ENCODE data around the gene ANKRD34A. TPM values are rescaled to one million over a fixed set of nuclear protein-coding genes. Genes with fewer than 3 reads are reported as not detected.

Gene ANKRD34A
- total RNA-seq (2022) (0.19 and 0.77 TPM in 2 replicates), Bru-seq, nascent RNA (percentile 34 among the genes with signal in this experiment), BruChase-seq, experiment 1, labeled RNA remaining after a 2-hour chase (percentile 11 among the genes with signal in this experiment), BruChase-seq, experiment 2, labeled RNA remaining after a 6-hour chase (percentile 26 among the genes with signal in this experiment)
- long read RNA-seq, partial matches to known transcripts, result 0 of 2 reads
- long read RNA-seq, other reads (novel, unspliced or antisense), result 2 of 2 reads

GRCh38 chr1:145964328-145965118 lies at the start of gene ANKRD34A, which contains the start of gene POLR3GL:
ANKRD34A (minus strand) TSS chr1:145964575; CDS start chr1:145961759, 2,816 bp downstream.
POLR3GL (plus strand) TSS chr1:145964690; CDS start chr1:145974866, 10,176 bp downstream.
- no peaks in the 10 kb centered on the region for H3K9me3 Mint-ChIP-seq (ENCODE audit: unreplicated experiment)

GRCh38 chr1:146013559-146013922 lies 49.2 kb upstream of the ANKRD34A start:
- Histone ChIP-seq H3K36me3 (ENCODE audit: control insufficient read depth, insufficient read depth, low read length) (no peaks in the 10 kb centered on the region), H3K4me1 (no peaks in the 10 kb centered on the region), H3K4me3 (ENCODE audit: low read depth, low read length) (no peak overlapping the region), H3K9me3 (no peaks in the 10 kb centered on the region), H3K27me3 (replicated peaks; ENCODE audit: control insufficient read depth, insufficient read depth, low read length) (no peaks in the 10 kb centered on the region)
- no peak overlapping the region for H3K27ac Mint-ChIP-seq (ENCODE audit: unreplicated experiment)
- DNase-seq, result no peak
- intact Hi-C loops (cut with micrococcal nuclease; ENCODE audit: unreplicated experiment), result loop anchor here (2.0 to 5.0 kb wide), 2 partner anchors 51 to 169 kb away; partner anchors contain the start of genes ANKRD34A, NUDT17 and POLR3GL
- no TSS peak for BruUV-seq (replicated peaks)
- no peaks in the 10 kb centered on the region for H3K36me3 Mint-ChIP-seq (ENCODE audit: insufficient read depth, unreplicated experiment)
- ChIA-PET POLR2A (no interaction called here), CTCF (interaction anchor here (0.6 kb wide), 1 partner anchor 12 kb away, joined by 3 read pairs; no protein-coding TSS in a partner anchor)
- TF ChIP-seq, protein P1, sequence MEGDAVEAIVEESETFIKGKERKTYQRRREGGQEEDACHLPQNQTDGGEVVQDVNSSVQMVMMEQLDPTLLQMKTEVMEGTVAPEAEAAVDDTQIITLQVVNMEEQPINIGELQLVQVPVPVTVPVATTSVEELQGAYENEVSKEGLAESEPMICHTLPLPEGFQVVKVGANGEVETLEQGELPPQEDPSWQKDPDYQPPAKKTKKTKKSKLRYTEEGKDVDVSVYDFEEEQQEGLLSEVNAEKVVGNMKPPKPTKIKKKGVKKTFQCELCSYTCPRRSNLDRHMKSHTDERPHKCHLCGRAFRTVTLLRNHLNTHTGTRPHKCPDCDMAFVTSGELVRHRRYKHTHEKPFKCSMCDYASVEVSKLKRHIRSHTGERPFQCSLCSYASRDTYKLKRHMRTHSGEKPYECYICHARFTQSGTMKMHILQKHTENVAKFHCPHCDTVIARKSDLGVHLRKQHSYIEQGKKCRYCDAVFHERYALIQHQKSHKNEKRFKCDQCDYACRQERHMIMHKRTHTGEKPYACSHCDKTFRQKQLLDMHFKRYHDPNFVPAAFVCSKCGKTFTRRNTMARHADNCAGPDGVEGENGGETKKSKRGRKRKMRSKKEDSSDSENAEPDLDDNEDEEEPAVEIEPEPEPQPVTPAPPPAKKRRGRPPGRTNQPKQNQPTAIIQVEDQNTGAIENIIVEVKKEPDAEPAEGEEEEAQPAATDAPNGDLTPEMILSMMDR (IDR thresholded peaks at IDR 0.05; ENCODE audit: insufficient read depth in 1 of 2, low read depth in 1 of 2, low read length in 1 of 2, severe bottlenecking in 1 of 2, unreplicated experiment in 1 of 2), result no peak
- H3K9me3 Mint-ChIP-seq (ENCODE audit: unreplicated experiment), result no peaks in the 10 kb centered on the region
- H3K4me1 Mint-ChIP-seq (ENCODE audit: low read depth, unreplicated experiment), result peaks cover 9% of the 10 kb centered on the region
- H3K27me3 Mint-ChIP-seq (ENCODE audit: insufficient read depth, unreplicated experiment), result peaks cover 7% of the 10 kb centered on the region
- H3K4me3 Mint-ChIP-seq (ENCODE audit: unreplicated experiment), result no peak overlapping the region

More at GRCh38 chr1:145964328-145965118, at the start of gene ANKRD34A, which contains the start of gene POLR3GL:
- TSS peak; percentile 90 for BruUV-seq (replicated peaks)
- Histone ChIP-seq H3K36me3 (ENCODE audit: control insufficient read depth, insufficient read depth, low read length) (no peaks in the 10 kb centered on the region), H3K9me3 (no peaks in the 10 kb centered on the region; the same call in 1 of the 2 replicates), H3K4me1 (peaks cover 16% of the 10 kb centered on the region), H3K4me3 (ENCODE audit: low read depth, low read length) (peak within 1 kb of the TSS; percentile 52), H3K27me3 (replicated peaks; ENCODE audit: control insufficient read depth, insufficient read depth, low read length) (no peaks in the 10 kb centered on the region; the same call in 1 of the 2 replicates)
- no peaks in the 10 kb centered on the region for H3K36me3 Mint-ChIP-seq (ENCODE audit: insufficient read depth, unreplicated experiment)
- intact Hi-C loops (cut with micrococcal nuclease; ENCODE audit: unreplicated experiment), result loop anchor here (1.0 to 5.0 kb wide), 5 partner anchors 32 to 73 kb away; partner anchors contain the start of genes PEX11B and TXNIP
- H3K4me3 Mint-ChIP-seq (ENCODE audit: unreplicated experiment), result peak within 1 kb of the TSS; percentile 87
- ChIA-PET POLR2A (interaction anchor here (0.6 to 1.9 kb wide), 10 partner anchors 13 to 106 kb away, joined by 3 to 25 read pairs (median 4); partner anchors contain the start of gene RBM8A), CTCF (interaction anchor here (0.6 to 2.4 kb wide), 9 partner anchors 10 to 119 kb away, joined by 3 to 18 read pairs (median 5); partner anchors contain the start of genes NUDT17 and RBM8A)
- TF ChIP-seq, protein P1 (IDR thresholded peaks at IDR 0.05; ENCODE audit: insufficient read depth in 1 of 2, low read depth in 1 of 2, low read length in 1 of 2, severe bottlenecking in 1 of 2, unreplicated experiment in 1 of 2), result no peak
- H3K4me1 Mint-ChIP-seq (ENCODE audit: low read depth, unreplicated experiment), result peaks cover 17% of the 10 kb centered on the region
- H3K27ac Mint-ChIP-seq (ENCODE audit: unreplicated experiment), result peak within 1 kb of the TSS; percentile 59
- H3K27me3 Mint-ChIP-seq (ENCODE audit: insufficient read depth, unreplicated experiment), result peaks cover 5% of the 10 kb centered on the region
- peak; percentile 95 to 97 for DNase-seq

Data from Caco-2 (cell line).